ENCODE measurements around the gene ORC5. TPM values are rescaled to one million over a fixed set of nuclear protein-coding genes. Genes with fewer than 3 reads are reported as not detected.

Gene ORC5
- 22.8 TPM for total RNA-seq

DNA sequence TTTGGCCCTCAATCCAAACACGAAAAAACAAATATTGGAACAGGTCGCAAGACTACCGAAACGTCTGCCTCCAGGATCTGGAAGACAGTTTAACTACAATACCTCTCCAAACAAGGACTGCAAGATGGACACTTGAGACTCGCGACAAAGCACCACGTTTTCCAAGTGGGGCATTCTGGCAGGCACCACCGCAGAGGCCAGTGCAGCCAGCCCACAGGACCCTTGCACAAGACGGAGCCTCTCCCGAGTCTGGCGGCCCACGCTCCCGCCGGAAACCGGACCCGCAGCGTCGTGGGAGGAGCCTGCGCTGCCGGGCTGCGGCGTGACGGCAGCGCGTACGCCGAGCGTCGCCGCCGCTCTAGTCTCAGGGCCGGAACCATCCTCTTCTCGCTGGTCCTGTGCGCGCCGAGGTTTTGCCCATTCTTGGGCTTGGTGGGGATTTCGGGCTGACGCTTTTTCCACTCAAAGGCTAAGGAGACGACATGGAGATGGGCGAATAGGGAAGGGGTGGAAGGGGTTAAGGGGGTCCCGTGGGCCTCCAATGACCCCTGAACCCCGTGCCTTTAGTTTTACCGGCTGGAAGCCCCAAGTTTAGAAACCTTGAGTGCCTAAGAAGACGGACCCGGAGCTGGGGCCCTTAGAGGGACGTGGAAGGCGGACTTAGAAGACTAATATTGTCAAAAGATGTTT is at the start of gene ORC5:
ORC5 (minus strand) TSS at position 283 of the 690 bp plus-strand sequence; CDS start at position 174, 109 bp downstream.

Other genes starting within 250 kb of the ORC5 start
- 9.8 TPM for gene RELN, start 218.4 kb downstream of the ORC5 start, total RNA-seq
- not detected for gene LHFPL3, start 120.6 kb upstream of the ORC5 start, total RNA-seq